Muscle of arm (tissue), 12 donors: ENCODE measurements around the gene WNK4. TPM values are rescaled to one million over a fixed set of nuclear protein-coding genes. Genes with fewer than 3 reads are reported as not detected.

Source experiments
- DNase-seq: peaks from one replicate; pipeline ENCODE4 v3.0.0-alpha.2; 2013
- polyA plus RNA-seq, 12 donors: library from polyadenylated mRNA; unstranded; fragments of 120-200 nt; gene quantifications; one replicate each; pipeline ENCODE4 v1.2.1, GENCODE V29; 2013; ENCODE audit not compliant: insufficient read length in 12 of 12

WNK4 gene
- polyA plus RNA-seq, 12 donors = 0.32 to 3.3 (median 0.67) TPM; not detected in 2

GRCh38 chr17:42796066-42796758, 15.8 kb downstream of the WNK4 start:
- no peak for DNase-seq

DNA sequence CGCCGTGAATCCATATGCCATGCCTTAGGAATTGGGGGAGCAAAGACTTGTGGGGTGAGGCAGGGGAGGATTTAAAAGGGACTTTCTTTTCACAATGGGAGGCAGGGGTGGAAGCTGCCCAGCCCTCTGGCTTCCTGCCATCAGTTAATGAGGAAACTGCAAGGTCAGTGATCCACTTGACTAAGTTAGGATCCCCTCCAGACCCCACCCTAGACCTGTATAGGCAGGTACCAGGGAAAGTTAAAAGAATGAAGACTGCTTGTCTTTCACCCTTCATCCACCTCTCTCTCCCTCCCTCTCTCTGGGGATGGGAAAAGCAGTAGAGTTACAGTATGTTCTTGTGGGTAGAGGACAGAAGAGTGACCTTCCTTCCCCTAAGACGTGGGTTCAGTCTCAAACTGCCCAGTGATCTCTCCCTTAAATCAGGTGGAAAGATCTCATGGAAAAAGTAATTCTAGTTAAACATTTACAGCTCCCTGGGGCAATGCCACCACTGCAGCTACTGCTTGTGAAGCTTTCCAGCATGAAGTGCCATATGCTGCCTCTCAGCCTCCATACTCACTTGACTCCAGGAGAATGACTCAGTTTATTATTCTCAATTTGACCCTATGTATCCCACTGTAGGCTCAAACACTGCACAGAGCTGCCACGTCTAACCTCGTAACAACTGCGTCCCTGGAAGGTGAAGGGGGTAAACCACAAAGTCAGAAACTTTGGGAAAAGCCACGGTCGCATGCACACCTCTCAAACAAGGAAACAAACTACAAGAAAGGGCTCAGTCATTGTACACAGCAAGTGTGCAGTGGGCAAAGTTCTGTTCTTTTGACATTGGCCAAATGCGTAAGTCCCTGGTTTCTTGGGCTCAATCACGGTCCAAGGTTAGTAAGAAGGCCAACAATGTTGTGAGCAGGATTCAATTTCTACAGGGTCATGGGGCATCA, 16.9 kb downstream of the WNK4 start:
- DNase-seq = no peak

- no peak for DNase-seq
Measured at GRCh38 chr17:42798011-42798382, 17.6 kb downstream of the WNK4 start.

DNA sequence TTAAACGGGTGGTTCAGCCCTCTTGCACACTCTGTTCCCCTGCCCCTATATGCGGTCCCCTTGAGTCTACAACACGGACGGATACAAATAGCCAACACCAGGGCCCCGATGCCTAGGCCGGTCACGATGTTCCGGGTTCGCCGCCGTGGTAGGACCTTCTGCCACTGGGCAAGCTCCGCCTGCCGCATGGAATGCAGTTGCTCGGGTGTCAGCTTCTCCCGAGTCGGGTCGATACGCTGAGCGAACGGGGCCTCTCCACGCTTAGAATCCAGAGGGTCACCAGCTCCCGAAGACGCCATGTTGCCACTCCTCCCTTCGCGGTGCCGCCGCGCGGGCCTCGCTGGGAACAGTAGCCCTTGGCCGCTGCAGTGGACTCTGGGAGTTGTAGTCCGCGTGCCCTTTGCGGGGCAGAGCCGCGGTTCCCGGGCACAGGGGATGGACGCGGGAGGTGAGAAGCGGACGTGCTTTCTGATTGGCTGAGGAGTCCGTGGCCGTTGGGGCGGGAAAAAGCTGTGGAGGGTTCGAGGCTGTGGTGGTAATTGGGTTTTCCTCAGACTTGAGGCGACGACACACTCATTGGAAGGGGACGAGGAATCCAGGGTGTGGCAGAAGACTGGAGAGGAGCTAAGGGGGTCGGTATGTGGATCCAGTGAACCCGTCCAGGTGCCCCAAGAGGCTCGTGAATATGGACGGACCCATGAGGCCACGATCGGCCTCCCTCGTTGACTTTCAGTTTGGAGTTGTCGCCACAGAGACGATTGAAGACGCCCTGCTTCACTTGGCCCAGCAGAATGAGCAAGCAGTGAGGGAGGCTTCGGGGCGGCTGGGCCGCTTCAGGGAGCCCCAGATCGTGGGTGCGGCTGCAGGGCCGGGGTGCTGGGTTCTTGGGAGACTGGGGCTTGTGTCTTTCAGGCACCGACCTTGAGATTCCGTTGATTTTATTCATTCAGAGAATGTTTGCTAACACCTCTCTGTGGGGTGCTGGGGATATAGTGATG, 18.3 kb downstream of the WNK4 start, which contains the start of the genes CNTD1 and COA3:
TSS of gene CNTD1 (plus strand) at position 479 of the 998 bp plus-strand sequence. CDS start at position 686, 207 bp downstream.
TSS of gene COA3 (minus strand) at position 322 of the 998 bp plus-strand sequence. CDS start at position 299, 23 bp downstream.
- DNase-seq = peak; percentile 85

DNA sequence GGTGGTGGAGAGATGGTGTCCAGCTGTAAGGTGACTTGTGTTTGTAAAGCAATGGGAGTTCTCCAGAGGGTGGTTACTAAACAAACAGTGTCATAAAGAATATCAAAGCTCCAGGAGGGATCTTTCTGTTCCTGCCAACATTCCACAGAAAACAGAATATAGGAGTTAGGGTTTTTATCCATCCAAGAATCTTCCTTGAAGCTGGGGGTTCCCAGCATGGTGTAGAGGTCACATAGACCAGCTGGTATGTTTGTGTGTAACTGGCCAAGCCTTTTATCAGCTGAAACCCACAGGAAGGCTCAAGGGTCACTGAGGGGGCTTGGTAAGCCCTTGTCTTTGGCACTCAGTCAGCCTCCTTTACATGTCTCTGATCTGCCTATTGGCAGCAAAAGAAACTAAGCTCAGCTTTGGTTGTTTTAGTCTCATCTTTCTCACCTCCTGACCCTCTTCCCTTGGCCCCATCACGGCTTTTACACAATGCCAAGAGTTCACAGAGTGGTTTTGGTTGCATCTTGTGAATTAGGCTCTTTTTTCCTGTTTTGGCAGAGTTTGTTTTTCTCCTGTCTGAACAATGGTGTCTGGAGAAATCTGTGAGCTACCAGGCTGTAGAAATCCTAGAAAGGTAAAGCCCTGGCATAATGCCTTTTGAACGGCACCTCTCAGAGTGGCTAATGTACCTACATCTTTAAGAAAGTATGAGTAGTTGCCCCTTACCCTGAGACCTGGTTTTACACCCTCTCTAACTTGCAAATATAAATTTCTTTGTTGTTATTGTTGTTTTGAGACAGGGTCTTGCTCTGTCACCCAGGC, 22.9 kb downstream of the WNK4 start:
- no peak for DNase-seq

GRCh38 chr17:42804918-42805367, 24.5 kb downstream of the WNK4 start:
- no peak for DNase-seq

DNA sequence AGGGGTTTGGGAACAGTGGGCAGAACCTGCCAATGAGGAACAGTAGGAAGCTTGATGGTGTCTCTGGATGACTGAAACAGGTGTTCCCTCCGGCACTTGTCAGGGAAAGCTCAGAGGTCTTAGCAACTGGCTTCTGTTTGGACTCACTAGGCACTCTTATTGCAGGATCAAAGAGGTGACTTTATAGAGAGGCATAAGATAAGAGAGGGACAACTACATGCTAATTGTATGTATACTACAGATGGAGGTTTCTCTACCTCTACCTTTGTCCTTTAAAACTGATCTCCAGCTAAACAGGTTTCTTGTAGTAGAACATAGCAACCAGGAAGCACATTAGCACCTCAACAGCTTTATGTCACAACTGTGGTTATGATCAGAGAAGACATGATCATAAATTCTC, 25.8 kb downstream of the WNK4 start:
- DNase-seq = no peak

GRCh38 chr17:42809250-42809649, 28.8 kb downstream of the WNK4 start:
- DNase-seq = no peak

GRCh38 chr17:42814633-42815399, 34.4 kb downstream of the WNK4 start:
- DNase-seq = peak; percentile 42

DNA sequence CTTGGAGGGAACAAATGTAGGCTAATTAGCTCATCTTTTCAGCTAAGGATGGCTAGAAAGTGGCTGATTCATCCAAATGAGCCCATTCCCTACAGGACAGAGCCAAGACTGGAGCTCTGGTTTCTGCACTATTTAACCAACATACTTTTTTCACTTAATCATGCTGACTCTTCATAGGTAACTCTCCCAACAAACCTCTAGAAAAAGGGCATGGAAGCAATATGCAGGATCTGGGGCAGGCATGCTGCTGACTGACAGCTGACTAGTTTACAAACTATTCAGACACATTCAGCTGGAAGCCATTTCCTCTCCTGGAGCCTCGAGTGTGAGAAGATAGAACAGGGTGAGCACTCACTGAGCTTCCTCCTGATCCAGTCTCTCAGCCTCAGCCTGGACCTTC, 37.5 kb downstream of the WNK4 start:
- DNase-seq = no peak

- no peak for DNase-seq
Measured at GRCh38 chr17:42818379-42818778, 38.0 kb downstream of the WNK4 start.

DNA sequence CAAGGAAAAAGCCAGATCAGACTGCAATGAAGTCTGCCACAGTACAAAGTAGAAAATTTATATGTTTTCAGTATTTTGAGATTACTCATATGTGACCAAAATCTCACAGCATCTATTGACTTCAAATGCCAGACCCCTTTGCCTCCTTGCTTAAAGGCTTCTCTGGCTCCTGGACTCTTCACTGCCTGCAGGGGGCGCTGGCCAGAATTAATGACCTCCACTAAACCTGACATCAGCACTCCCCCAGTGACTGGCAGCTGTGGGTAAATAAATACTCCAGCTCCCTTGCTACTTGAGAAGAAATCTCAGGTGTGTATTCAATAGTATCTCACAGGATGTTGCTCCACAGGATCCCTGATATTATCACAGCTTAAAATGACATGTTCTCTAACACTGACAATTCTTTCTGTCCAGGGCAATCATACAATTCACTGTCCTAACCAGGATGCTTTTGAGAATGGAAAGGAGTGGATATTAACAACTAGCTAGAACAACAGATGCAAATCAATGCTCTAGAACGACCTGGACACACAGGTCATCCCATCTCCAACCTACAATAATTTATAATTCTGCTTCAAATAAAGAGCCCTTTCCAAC, 39.6 kb downstream of the WNK4 start:
- no peak for DNase-seq

GRCh38 chr17:42821176-42821575, 40.8 kb downstream of the WNK4 start:
- DNase-seq = no peak

DNA sequence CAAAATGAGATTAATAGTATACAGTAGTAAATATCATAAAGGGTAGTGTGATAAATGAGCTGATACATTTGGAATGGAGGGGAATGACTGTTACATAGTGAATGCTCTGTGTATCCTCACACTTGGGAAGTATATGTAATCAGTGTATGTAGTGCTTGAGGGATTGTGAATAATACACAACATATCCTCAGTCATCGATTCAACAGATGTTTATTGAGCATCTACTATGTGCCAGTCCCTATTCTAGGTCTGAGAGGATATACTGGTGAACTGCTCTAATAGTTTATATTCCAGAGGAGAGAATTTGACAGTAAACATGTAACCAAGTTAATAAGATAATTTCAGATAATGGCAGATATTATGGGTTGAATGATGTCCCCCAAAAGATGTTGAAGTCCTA, 47.1 kb downstream of the WNK4 start:
- DNase-seq = no peak

GRCh38 chr17:42830971-42831370, 50.6 kb downstream of the WNK4 start:
- no peak for DNase-seq

DNA sequence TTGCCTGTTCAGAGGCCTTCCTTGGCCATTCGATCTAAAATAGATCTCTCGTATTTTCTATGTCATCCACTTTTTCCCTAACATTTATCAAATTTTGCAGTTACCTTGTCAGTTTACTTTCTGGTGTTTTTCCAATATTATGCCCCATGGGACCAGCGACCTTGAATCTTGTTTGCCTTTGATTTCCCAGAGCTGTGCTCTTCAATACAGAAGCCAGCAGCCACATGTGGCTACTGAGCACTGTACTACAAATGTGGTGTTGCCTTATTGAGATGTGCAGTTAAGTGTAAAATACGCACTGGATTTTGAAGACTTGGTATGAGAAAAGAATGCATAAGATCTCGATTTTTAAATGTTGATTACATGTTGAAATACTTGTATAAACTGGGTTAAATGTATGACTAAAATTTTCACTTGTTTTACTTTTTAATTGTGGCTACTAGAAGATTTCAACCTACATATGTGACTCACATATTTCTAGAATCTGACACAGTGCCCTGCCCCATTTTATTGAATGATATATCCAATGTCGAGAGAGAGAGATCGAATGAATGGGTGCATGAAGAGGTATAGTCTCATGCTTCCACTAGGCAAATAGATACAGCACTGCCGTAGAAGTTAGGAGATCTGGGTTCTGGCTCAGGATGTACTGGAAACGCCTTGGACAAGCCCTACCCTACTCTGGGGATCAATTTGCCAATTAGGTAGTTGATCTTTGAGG, 52.0 kb downstream of the WNK4 start:
- no peak for DNase-seq

GRCh38 chr17:42832934-42833766, 52.7 kb downstream of the WNK4 start, which contains the start of gene PSME3:
TSS of gene PSME3 (plus strand) at chr17:42833397. CDS start at chr17:42833632, 235 bp downstream.
- DNase-seq = peak; percentile 91
